Activated naive CD8-positive, alpha-beta T cell treated with anti-CD3 and anti-CD28 coated beads, Interleukin-2, amount 10 ng/mL, durations not matched to agents 7 days and 5 days (primary cell): ENCODE measurements around the gene KRT71. TPM values are rescaled to one million over a fixed set of nuclear protein-coding genes. Genes with fewer than 3 reads are reported as not detected.
A peak's percentile ranks its signal among the peaks of the same experiment; 100 is the strongest.

Source experiments
- ATAC-seq: fragments of 150-1000 bp; cut with Tn5 transposase; one replicate; pipeline ENCODE4 v1.10.0; 2021; ENCODE audit warnings: low read depth, moderate library complexity
- POLR2A ChIA-PET: fragments of 350-600 bp; sonication (Branson Sonifier 250); formaldehyde crosslinking; loops from one replicate; lab custom pipeline; 2021; ENCODE audit warnings: antibody characterized with exemption; lab: Charles Lee
- DNase-seq: peaks from one replicate; pipeline ENCODE4 v3.0.0; 2021
- H3K27ac Mint-ChIP-seq: one replicate; pipeline ENCODE4 v1.8.0; 2022; ENCODE audit warnings: mild to moderate bottlenecking, mixed read lengths
- H3K27me3 Mint-ChIP-seq: one replicate; pipeline ENCODE4 v1.8.0; 2022; ENCODE audit warnings: mild to moderate bottlenecking, moderate library complexity, mixed read lengths
- H3K36me3 Mint-ChIP-seq: one replicate; pipeline ENCODE4 v1.8.0; 2021; ENCODE audit warnings: mild to moderate bottlenecking, mixed read lengths
- H3K4me1 Mint-ChIP-seq: one replicate; pipeline ENCODE4 v1.8.0; 2021; ENCODE audit warnings: mixed read lengths
- H3K4me3 Mint-ChIP-seq: one replicate; pipeline ENCODE4 v1.8.0; 2022; ENCODE audit warnings: mild to moderate bottlenecking, moderate library complexity, mixed read lengths
- H3K9me3 Mint-ChIP-seq: one replicate; pipeline ENCODE4 v1.8.0; 2021; ENCODE audit warnings: mixed read lengths
- total RNA-seq, 2 experiments: library from RNA; stranded (reverse); gene quantifications; one replicate each; pipeline ENCODE4 v1.2.3, GENCODE V29; 2021

Gene KRT71
- total RNA-seq, 2 experiments from 2014 or later = not detected

DNA sequence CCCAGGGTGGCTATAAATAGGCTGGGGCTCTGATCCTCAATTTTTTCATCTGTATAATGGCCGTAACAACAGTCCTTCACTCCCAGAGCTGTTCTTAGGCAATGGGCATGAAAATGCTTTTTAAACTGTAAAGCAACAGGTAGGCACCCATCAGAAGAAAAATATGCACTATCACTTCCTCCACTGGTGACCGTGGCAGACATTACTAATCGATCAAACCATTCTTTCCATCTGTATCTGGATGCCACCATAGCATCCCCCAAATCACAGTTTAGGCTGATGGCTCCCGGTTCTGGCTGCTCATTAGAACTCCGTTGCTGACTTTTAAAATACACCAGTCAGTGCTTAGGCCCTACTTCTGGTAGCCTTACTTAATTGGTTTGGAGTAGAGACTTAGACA, 11.2 kb downstream of the KRT71 start:
- Mint-ChIP-seq H3K4me3 (no peak overlapping the region), H3K27me3 (no peaks in the 10 kb centered on the region), H3K4me1 (peaks cover 5% of the 10 kb centered on the region), H3K36me3 (no peaks in the 10 kb centered on the region), H3K27ac (no peak overlapping the region), H3K9me3 (no peaks in the 10 kb centered on the region)
- DNase-seq (no peak), ATAC-seq (no peak)
- POLR2A ChIA-PET = no interaction called here

DNA sequence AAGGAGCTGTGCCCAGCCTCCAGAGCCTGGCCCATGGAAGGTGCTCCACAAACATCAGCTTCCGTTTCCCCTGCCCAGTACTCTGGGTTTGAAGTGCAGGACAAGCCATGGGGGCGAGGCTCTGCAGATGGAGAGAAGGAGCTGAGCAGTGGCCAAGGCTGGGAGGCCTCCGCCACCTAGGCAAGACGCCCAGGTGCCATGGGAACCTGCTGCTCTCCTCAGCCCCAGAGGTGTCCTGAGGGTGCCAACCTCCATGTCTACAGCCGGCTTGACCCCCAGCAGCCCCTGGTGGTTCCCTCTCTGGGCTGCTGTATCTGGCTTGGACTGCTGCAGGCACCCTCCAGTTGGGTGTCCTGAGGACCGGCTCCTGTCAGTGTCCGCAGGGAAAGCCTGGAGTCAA, 12.4 kb downstream of the KRT71 start:
- no peak overlapping the region for H3K4me3 Mint-ChIP-seq
- no peak overlapping the region for H3K27ac Mint-ChIP-seq
- no peaks in the 10 kb centered on the region for H3K36me3 Mint-ChIP-seq
- H3K27me3 Mint-ChIP-seq = no peaks in the 10 kb centered on the region
- peaks cover 5% of the 10 kb centered on the region for H3K4me1 Mint-ChIP-seq
- POLR2A ChIA-PET = no interaction called here
- ATAC-seq (no peak), DNase-seq (no peak)
- H3K9me3 Mint-ChIP-seq = no peaks in the 10 kb centered on the region

DNA sequence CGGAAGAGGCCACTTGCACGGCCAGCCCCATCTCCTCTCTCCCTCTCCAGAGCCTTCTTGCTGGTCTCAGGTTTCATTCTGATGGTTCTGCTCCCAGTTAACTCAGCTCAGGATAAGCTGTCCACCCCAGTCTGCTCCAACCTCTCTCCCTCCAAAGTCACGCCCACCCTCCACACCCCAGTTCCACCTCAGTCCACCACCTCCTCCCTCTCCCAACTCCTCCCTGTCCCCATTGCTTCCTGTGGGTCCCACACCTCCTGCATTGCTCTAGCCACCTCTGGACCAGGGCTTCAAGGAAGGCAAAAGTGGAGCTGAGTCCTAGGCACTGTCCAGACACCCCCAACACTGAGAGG, 13.1 kb downstream of the KRT71 start:
- Mint-ChIP-seq H3K9me3 (no peaks in the 10 kb centered on the region), H3K27ac (no peak overlapping the region), H3K4me1 (peaks cover 5% of the 10 kb centered on the region), H3K27me3 (no peaks in the 10 kb centered on the region), H3K4me3 (no peak overlapping the region), H3K36me3 (no peaks in the 10 kb centered on the region)
- DNase-seq (no peak), ATAC-seq (no peak)
- POLR2A ChIA-PET = no interaction called here

DNA sequence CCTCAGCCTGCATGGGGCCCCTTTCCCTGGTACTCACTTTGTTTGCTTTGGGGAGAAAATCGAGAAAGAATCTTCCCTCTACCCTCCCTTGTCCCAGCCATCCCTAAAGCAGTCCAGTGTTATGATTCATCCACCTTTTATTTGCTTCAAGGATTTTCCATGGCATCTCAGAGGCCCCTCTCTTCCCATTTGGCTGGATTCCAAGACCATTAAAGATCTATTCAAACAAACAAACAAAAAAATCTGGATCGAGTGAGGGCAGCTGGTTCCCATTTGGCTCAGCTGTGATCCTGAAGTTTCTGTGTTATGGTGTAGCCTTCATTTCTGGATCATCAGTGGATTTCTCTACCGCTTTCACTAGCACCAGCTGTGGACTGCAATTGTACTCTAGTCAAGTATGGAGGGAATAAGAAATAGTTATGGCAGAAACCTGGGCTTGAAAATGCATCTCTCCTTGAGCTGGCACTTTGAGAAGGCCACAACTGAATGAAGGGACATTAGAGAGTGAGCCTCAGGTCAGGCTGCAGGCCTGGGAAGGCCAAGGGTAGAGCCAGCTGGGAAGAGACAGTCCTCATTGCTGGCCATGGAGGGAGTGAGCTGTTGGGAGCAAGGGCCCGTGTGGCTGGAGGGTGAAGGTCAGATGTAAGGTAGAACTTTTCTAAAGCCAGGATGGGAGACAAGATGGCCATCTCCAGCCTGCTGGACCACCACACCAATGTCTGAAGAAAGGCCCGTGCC, 13.7 kb downstream of the KRT71 start:
- H3K9me3 Mint-ChIP-seq = no peaks in the 10 kb centered on the region
- peaks cover 5% of the 10 kb centered on the region for H3K4me1 Mint-ChIP-seq
- no peak for DNase-seq
- no peak overlapping the region for H3K4me3 Mint-ChIP-seq
- H3K27ac Mint-ChIP-seq = no peak overlapping the region
- ATAC-seq = no peak
- POLR2A ChIA-PET = no interaction called here
- no peaks in the 10 kb centered on the region for H3K36me3 Mint-ChIP-seq
- no peaks in the 10 kb centered on the region for H3K27me3 Mint-ChIP-seq

DNA sequence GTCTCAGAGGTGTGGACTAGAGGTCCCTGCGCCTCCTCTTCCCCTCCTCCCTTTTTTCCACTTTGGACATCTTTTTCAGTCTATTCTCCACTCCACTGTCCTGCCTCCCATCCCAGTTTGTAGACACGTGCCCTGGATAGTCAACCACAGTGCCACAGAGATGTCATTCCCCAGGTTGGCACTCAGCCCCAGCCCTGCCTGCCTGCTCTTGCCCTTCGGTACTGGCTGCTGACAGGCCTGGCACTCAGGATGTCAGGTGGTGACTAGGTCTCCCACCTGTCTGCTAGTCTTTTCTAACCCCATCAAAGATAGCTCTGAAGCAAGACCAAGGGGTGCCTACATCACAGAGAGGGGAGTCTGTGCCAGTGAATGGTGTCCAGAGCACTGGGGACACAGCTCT, 15.8 kb downstream of the KRT71 start:
- Mint-ChIP-seq H3K4me1 (no peaks in the 10 kb centered on the region), H3K27ac (no peak overlapping the region), H3K27me3 (peaks cover 2% of the 10 kb centered on the region), H3K36me3 (no peaks in the 10 kb centered on the region), H3K9me3 (no peaks in the 10 kb centered on the region), H3K4me3 (no peak overlapping the region)
- POLR2A ChIA-PET = no interaction called here
- ATAC-seq (no peak), DNase-seq (no peak)

DNA sequence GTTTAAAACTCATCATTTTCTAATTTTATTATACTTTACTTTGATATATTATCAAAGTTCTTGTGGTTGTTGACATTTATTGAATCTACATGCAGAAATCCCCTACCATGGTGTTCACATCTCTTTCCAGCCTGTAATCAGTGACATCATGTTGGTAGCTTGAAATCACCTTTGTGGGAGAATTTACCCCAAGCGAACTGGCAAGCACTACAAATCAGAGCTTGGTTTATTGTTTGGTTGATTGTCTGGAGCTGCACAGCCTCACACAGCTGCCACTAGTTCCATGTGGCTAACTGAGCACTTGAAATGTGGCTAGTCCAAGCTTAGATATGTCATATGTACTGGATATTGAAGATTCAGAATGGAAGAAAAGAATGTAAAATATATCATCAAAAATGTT, 17.4 kb downstream of the KRT71 start:
- H3K27me3 Mint-ChIP-seq = peaks cover 8% of the 10 kb centered on the region
- ATAC-seq (no peak), DNase-seq (no peak)
- no peaks in the 10 kb centered on the region for H3K9me3 Mint-ChIP-seq
- POLR2A ChIA-PET = no interaction called here
- no peak overlapping the region for H3K4me3 Mint-ChIP-seq
- no peaks in the 10 kb centered on the region for H3K4me1 Mint-ChIP-seq
- no peaks in the 10 kb centered on the region for H3K36me3 Mint-ChIP-seq
- H3K27ac Mint-ChIP-seq = no peak overlapping the region

DNA sequence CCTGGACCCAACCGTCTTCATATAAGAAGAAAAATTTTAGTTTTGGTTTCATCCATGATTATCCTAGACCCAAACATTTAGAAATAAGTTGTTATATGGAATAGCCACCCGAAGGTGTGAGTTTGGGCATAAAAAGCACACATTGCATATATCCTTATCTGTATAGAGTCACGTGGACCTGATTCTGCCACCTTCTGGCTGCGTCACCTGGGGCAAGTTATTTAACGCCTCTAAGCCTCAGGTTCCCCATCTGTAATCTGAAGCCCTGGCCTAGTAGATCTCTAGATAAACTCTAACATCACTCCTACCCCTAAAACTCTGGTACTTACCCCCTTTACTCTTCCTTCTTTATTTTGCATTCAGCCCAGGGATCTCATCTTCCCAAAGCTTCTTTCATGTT, 18.5 kb downstream of the KRT71 start:
- peaks cover 8% of the 10 kb centered on the region for H3K27me3 Mint-ChIP-seq
- no peak overlapping the region for H3K4me3 Mint-ChIP-seq
- no peaks in the 10 kb centered on the region for H3K36me3 Mint-ChIP-seq
- H3K9me3 Mint-ChIP-seq = no peaks in the 10 kb centered on the region
- DNase-seq = no peak
- ATAC-seq = no peak
- H3K27ac Mint-ChIP-seq = no peak overlapping the region
- H3K4me1 Mint-ChIP-seq = no peaks in the 10 kb centered on the region
- POLR2A ChIA-PET = no interaction called here

DNA sequence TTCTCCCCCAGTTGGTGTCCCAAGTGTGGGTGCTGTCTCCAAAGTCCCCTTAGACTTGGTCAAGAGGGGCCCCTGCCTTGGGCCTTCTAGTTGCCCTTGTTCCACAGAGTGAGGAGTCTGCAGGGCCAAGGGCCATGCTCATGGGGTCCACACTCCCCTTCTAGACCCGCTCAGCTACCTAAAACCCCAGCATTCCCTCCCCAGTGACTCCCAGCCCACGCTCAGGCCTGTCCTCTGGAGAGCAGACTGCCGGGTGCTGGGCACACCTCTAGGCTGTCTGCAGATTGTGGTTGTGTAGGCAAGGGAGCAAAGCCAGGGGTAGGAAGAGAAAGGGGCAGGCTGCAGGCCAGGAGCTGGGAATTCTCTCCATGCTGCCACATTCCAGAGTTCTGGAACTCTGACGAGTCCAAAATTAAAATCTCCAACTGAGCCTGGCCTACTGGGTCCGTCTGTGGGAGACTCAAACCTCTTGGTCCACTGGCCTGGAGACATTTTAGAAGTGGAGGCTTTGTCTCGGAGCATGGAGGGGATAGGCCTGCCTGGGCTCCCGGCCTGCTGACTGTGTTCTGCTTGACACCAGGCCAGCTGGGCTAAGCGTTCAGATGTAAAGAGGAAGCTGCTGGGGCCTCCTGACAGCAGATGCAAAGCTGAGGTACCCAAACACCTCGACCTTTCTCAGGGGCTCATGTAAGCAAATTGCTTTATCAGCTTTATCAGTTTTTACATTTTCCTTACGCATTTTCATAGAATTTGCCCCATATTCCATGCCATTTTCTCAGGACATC, 19.1 kb downstream of the KRT71 start:
- Mint-ChIP-seq H3K27ac (no peak overlapping the region), H3K36me3 (no peaks in the 10 kb centered on the region), H3K9me3 (no peaks in the 10 kb centered on the region), H3K4me1 (no peaks in the 10 kb centered on the region), H3K4me3 (no peak overlapping the region), H3K27me3 (peaks cover 8% of the 10 kb centered on the region)
- ATAC-seq (no peak), DNase-seq (peak; percentile 9)
- POLR2A ChIA-PET = no interaction called here

DNA sequence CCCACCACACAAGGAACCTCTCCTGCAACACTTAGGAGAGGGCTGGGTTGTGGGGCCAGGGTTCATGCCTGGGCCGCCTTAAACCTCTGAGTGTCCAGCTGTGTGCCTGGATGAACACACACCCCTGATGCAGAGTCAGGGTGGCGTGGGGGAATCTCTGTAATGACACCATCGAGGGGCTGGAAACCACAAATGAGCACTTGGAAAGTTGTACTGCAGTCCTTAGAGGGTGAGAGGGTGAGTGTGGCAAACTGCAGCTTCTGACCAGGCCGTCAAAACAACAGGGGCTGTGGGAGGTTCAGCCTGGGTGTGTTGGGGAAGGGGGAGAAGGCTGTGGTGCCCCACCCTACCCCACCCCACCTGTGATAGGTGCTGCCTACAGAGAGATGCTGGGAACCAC, 20.3 kb downstream of the KRT71 start:
- no peak for ATAC-seq
- H3K36me3 Mint-ChIP-seq = no peaks in the 10 kb centered on the region

DNA sequence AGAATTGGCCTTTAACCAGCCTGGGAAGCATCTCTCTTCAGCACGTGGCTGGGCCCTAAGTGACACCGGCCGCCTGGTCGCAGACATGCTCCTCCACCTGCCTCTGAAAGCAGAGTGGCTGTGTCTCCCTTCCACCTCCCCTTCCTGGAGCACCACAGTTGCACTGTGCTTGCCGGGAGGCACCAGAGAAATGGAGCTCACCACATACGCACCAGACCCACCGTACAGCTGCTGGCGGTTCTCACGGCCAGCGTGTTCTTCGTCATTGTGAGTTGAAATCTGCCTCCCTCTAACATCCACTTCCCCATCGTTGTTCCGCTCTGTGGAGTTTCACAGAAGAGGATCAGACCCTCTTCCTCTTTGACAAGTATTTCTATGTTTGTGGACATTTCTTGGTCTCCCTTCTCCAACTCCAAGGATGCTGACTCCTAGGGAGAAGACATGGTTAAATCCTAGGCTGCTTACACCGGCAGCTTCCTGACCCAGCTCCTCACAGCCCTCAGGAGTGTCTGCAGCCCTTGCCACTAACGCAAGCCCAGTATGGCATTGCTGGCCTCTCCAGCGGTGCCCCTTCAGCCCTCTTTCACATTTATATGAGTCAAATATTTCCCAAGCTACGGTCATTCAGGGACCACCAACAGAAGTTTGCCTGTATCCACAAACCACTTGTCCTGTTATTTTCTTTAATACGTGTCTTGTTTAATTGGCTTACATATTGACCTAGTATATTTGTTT, 21.2 kb downstream of the KRT71 start:
- no peaks in the 10 kb centered on the region for H3K9me3 Mint-ChIP-seq
- POLR2A ChIA-PET = no interaction called here
- peaks cover 6% of the 10 kb centered on the region for H3K4me1 Mint-ChIP-seq
- no peak overlapping the region for H3K27ac Mint-ChIP-seq
- H3K4me3 Mint-ChIP-seq = no peak overlapping the region
- no peaks in the 10 kb centered on the region for H3K36me3 Mint-ChIP-seq
- H3K27me3 Mint-ChIP-seq = peaks cover 8% of the 10 kb centered on the region
- DNase-seq (peak; percentile 9), ATAC-seq (no peak)

More for the DNA sequence above, 20.3 kb downstream of the KRT71 start:
- no peaks in the 10 kb centered on the region for H3K9me3 Mint-ChIP-seq
- peaks cover 8% of the 10 kb centered on the region for H3K27me3 Mint-ChIP-seq
- POLR2A ChIA-PET = no interaction called here
- no peak overlapping the region for H3K27ac Mint-ChIP-seq
- no peak overlapping the region for H3K4me3 Mint-ChIP-seq
- DNase-seq = peak; percentile 3
- no peaks in the 10 kb centered on the region for H3K4me1 Mint-ChIP-seq

DNA sequence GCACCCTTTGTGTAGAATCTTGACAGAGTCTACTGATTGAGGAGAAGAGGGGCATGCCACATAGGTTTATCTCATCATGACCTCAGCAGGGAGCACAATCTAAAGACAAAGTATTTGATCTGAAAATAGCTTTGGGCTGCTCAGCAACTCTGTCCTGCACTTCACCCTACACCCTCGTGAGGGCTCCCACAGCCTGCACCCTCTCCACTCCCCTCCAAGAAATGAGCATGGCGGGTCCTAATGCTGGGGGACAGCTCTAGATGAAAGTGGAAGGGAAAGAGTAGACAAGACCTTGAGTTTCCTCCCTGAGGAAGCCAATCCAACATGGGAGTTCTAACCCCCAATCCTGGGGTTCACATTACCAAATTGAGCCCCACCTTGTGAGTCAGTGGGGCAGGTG, 22.0 kb downstream of the KRT71 start:
- POLR2A ChIA-PET = no interaction called here
- no peaks in the 10 kb centered on the region for H3K9me3 Mint-ChIP-seq
- no peak overlapping the region for H3K4me3 Mint-ChIP-seq
- ATAC-seq (no peak), DNase-seq (no peak)
- H3K27me3 Mint-ChIP-seq = peaks cover 8% of the 10 kb centered on the region
- H3K27ac Mint-ChIP-seq = no peak overlapping the region
- H3K4me1 Mint-ChIP-seq = peaks cover 10% of the 10 kb centered on the region
- H3K36me3 Mint-ChIP-seq = no peaks in the 10 kb centered on the region

DNA sequence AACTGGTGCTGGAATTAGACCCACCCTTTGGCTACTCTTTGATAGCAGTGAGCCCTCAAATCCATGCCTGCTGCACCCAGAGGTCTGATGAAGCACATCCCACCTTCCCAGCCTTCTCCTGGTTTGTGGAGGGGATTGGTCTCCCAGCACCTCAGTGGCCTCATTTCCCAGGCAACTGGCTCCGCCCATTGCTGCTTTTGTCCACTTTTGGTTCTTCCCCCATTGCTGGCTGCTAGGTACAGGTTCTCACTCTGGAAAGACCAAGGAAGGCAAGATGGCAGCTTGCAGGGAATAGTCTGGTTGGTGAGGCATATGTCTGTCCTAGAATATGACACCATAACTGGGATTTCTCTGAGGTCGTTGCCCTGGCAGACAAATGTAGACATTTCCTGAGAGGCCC, 22.6 kb downstream of the KRT71 start:
- POLR2A ChIA-PET = no interaction called here
- Mint-ChIP-seq H3K4me3 (no peak overlapping the region), H3K36me3 (no peaks in the 10 kb centered on the region), H3K9me3 (no peaks in the 10 kb centered on the region), H3K4me1 (peaks cover 10% of the 10 kb centered on the region), H3K27me3 (peaks cover 8% of the 10 kb centered on the region), H3K27ac (no peak overlapping the region)
- DNase-seq (peak; percentile 15), ATAC-seq (no peak)

DNA sequence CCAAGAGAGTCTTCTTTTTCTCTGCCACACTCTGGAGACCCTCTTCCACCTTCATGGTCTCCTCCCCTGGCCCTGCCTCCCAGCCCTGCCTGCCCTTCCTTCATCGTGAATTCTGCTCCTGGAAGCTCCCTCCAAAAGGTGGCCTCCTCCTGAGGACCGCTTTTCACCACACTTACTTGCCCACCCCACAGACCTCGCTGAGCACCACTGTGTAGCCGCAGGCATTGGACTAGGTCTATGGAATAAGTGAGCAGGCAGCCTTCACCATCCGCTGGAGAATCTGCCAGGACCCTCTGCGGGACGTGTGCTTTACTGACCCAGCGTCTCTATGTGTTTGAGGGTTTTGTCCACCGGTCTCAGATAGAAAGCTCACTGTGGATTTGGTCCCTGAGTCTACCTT, 23.1 kb downstream of the KRT71 start:
- Mint-ChIP-seq H3K36me3 (no peaks in the 10 kb centered on the region), H3K4me3 (no peak overlapping the region), H3K27me3 (peaks cover 8% of the 10 kb centered on the region), H3K27ac (no peak overlapping the region), H3K9me3 (no peaks in the 10 kb centered on the region), H3K4me1 (peaks cover 10% of the 10 kb centered on the region)
- ATAC-seq = no peak
- POLR2A ChIA-PET = no interaction called here
- peak; percentile 11 for DNase-seq

DNA sequence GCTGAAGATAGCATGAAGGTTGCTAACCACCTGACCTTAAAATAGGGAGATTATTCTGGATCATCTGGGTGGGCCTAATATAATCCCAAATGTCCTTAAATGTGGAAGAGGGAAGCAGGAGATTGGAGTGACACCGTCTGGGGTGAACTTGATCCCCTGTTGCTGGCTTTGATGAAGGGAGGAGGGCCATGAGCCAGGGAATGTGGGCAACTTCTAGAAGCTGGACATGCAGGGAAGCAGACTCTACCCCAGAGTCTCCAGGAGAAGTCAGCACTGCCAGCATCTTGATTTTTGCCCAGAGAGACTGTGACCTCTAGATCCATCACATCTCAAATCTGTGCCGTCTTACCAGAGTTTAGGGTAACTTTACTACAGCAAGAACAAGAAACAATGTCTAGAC, 23.5 kb downstream of the KRT71 start:
- peaks cover 8% of the 10 kb centered on the region for H3K27me3 Mint-ChIP-seq
- POLR2A ChIA-PET = no interaction called here
- ATAC-seq = no peak
- DNase-seq = no peak
- no peak overlapping the region for H3K27ac Mint-ChIP-seq
- no peaks in the 10 kb centered on the region for H3K9me3 Mint-ChIP-seq
- H3K4me1 Mint-ChIP-seq = peaks cover 10% of the 10 kb centered on the region
- no peaks in the 10 kb centered on the region for H3K36me3 Mint-ChIP-seq
- no peak overlapping the region for H3K4me3 Mint-ChIP-seq
